H1 (cell line): ENCODE measurements around the gene SH3RF2. TPM values are rescaled to one million over a fixed set of nuclear protein-coding genes. Genes with fewer than 3 reads are reported as not detected.

ENCODE experiments used
- CTCF ChIA-PET: fragments of 300-600 bp; sonication (Branson Sonifier 250); formaldehyde crosslinking; loops from one replicate; lab custom pipeline; 2021; ENCODE audit not compliant: partially characterized antibody; lab: Charles Lee
- POLR2A ChIA-PET: fragments of 300-600 bp; sonication (Branson Sonifier 250); formaldehyde crosslinking; loops from one replicate; lab custom pipeline; 2021; ENCODE audit warnings: inconsistent platforms; ENCODE audit not compliant: partially characterized antibody; lab: Charles Lee
- DNase-seq, 2 experiments: peaks; one replicate each; pipeline versions ENCODE4 v3.0.0 to v3.0.0-alpha.2; 2010 to 2022; ENCODE audit warnings: low spot score in 2 of 2, low read depth in 1 of 2, mixed read lengths in 1 of 2
- FAIRE-seq: peaks from 2 replicates; lab custom pipeline; 2011; peaks lifted over from hg19 to GRCh38; lab: Jason Lieb, UNC
- H2AFZ ChIP-seq: 2 replicates; pipeline ENCODE4 v1.8.1; 2012; ENCODE audit warnings: low read length, inconsistent platforms
- H2AK5ac ChIP-seq: 2 replicates; pipeline ENCODE4 v1.6.1; 2013; ENCODE audit warnings: low read depth, low read length
- H2BK120ac ChIP-seq: replicated peaks from 2 replicates; pipeline ENCODE3; 2013; ENCODE audit warnings: low read depth, low read length, inconsistent platforms
- H2BK12ac ChIP-seq: 2 replicates; pipeline ENCODE4 v1.6.1; 2013; ENCODE audit warnings: low read depth, low read length
- H2BK15ac ChIP-seq: 2 replicates; pipeline ENCODE4 v1.6.1; 2013; ENCODE audit warnings: low read length
- H2BK20ac ChIP-seq: 2 replicates; pipeline ENCODE4 v1.6.1; 2013; ENCODE audit warnings: low read length
- H2BK5ac ChIP-seq: 2 replicates; pipeline ENCODE4 v1.6.1; 2013; ENCODE audit warnings: low read depth, low read length
- H3K14ac ChIP-seq: 2 replicates; pipeline ENCODE4 v1.6.1; 2013; ENCODE audit warnings: inconsistent platforms; ENCODE audit not compliant: insufficient read length
- H3K18ac ChIP-seq: 2 replicates; pipeline ENCODE4 v1.6.1; 2013; ENCODE audit warnings: low read length; ENCODE audit errors: extremely low read depth
- H3K23ac ChIP-seq: 2 replicates; pipeline ENCODE4 v1.6.1; 2013; ENCODE audit warnings: inconsistent platforms; ENCODE audit not compliant: insufficient read length
- H3K23me2 ChIP-seq: 2 replicates; pipeline ENCODE4 v1.6.1; 2013; ENCODE audit warnings: low read depth, low read length
- H3K27ac ChIP-seq: 2 replicates; pipeline ENCODE4 v1.6.1; 2011; ENCODE audit warnings: low read depth, low read length, inconsistent platforms
- H3K27me3 ChIP-seq, 4 experiments: replicated peaks in 1 of 4; 1 replicate in 1 of 4; 2 replicates in 3 of 4; pipeline versions ENCODE4 v1.6.1 to v1.8.1; 2011 to 2013; ENCODE audit warnings: low read length in 3 of 4, mild to moderate bottlenecking in 3 of 4, inconsistent platforms in 2 of 4, mixed read lengths in 2 of 4, moderate library complexity in 1 of 4; ENCODE audit not compliant: control insufficient read depth in 3 of 4, insufficient read depth in 3 of 4; ENCODE audit errors: extremely low read depth in 1 of 4
- H3K36me3 ChIP-seq, 4 experiments: 2 replicates each; pipeline versions ENCODE4 v1.6.1 to v1.8.1; 2011 to 2013; ENCODE audit warnings: mild to moderate bottlenecking in 4 of 4, low read length in 3 of 4, moderate library complexity in 2 of 4, control low read depth in 1 of 4, inconsistent platforms in 1 of 4; ENCODE audit not compliant: insufficient read depth in 4 of 4, control insufficient read depth in 2 of 4
- H3K4ac ChIP-seq: replicated peaks from 2 replicates; pipeline ENCODE3; 2013; ENCODE audit warnings: low read length, low read depth, mixed read lengths, inconsistent platforms; ENCODE audit not compliant: insufficient read length
- H3K4me1 ChIP-seq, 4 experiments: replicated peaks in 1 of 4; 1 replicate in 1 of 4; 2 replicates in 3 of 4; pipeline versions ENCODE4 v1.6.1 to v1.8.1; 2011 to 2013; ENCODE audit warnings: low read length in 3 of 4, inconsistent platforms in 2 of 4, mixed read lengths in 1 of 4; ENCODE audit not compliant: insufficient read depth in 4 of 4, control insufficient read depth in 3 of 4
- H3K4me2 ChIP-seq, 2 experiments: 2 replicates each; pipeline versions ENCODE4 v1.6.1 to v1.8.1; 2011 to 2013; ENCODE audit warnings: low read depth in 2 of 2, low read length in 2 of 2, control low read depth in 1 of 2, inconsistent platforms in 1 of 2, mild to moderate bottlenecking in 1 of 2; ENCODE audit not compliant: insufficient read depth in 1 of 2
- H3K4me3 ChIP-seq, 4 experiments: fragments of 200-600, 300-600 bp in 1 of 4; sonication (generic), shearing (Covaris generic), sonication (Bioruptor Twin) in 1 of 4; 2 replicates each; pipeline versions ENCODE4 v1.5.1 to v1.8.1; 2011 to 2016; ENCODE audit warnings: low read length in 4 of 4, low read depth in 3 of 4, control low read depth in 2 of 4, inconsistent platforms in 2 of 4, mild to moderate bottlenecking in 2 of 4, mixed read lengths in 1 of 4, moderate library complexity in 1 of 4; ENCODE audit not compliant: insufficient read depth in 2 of 4; ENCODE audit errors: extremely low read depth in 1 of 4
- H3K56ac ChIP-seq: replicated peaks from 2 replicates; pipeline ENCODE3; 2013; ENCODE audit warnings: low read depth, mild to moderate bottlenecking, mixed read lengths, low read length, inconsistent platforms; ENCODE audit not compliant: insufficient read length
- H3K79me1 ChIP-seq: 2 replicates; pipeline ENCODE4 v1.6.1; 2013; ENCODE audit warnings: low read depth, low read length, control low read depth
- H3K79me2 ChIP-seq, 2 experiments: 2 replicates each; pipeline versions ENCODE4 v1.6.1 to v1.8.1; 2012 to 2013; ENCODE audit warnings: low read length in 2 of 2, mild to moderate bottlenecking in 2 of 2, inconsistent platforms in 1 of 2; ENCODE audit not compliant: insufficient read depth in 2 of 2, control insufficient read depth in 1 of 2
- H3K9ac ChIP-seq, 4 experiments: replicated peaks in 1 of 4; 1 replicate in 1 of 4; 2 replicates in 3 of 4; pipeline versions ENCODE4 v1.6.1 to v1.8.1; 2011 to 2013; ENCODE audit warnings: low read depth in 3 of 4, low read length in 3 of 4, control low read depth in 2 of 4, mild to moderate bottlenecking in 2 of 4, moderate library complexity in 2 of 4, inconsistent platforms in 1 of 4; ENCODE audit errors: extremely low read depth in 1 of 4
- H3K9me3 ChIP-seq, 2 experiments: 2 replicates each; pipeline versions ENCODE4 v1.6.1 to v1.8.1; 2012 to 2013; ENCODE audit warnings: mild to moderate bottlenecking in 2 of 2, moderate library complexity in 2 of 2, control low read depth in 1 of 2, inconsistent platforms in 1 of 2, low read depth in 1 of 2, low read length in 1 of 2, mixed read lengths in 1 of 2; ENCODE audit not compliant: insufficient read depth in 2 of 2
- H4K20me1 ChIP-seq, 2 experiments: replicated peaks in 1 of 2; 2 replicates each; pipeline versions ENCODE3 to v1.8.1; 2011 to 2013; ENCODE audit warnings: inconsistent platforms in 2 of 2, low read length in 2 of 2, mild to moderate bottlenecking in 1 of 2; ENCODE audit not compliant: insufficient read depth in 2 of 2, control insufficient read depth in 1 of 2
- H4K5ac ChIP-seq: 2 replicates; pipeline ENCODE4 v1.6.1; 2013; ENCODE audit warnings: low read length, low read depth, mixed read lengths, inconsistent platforms; ENCODE audit not compliant: insufficient read length
- H4K8ac ChIP-seq: 2 replicates; pipeline ENCODE4 v1.8.0; 2013; ENCODE audit warnings: mild to moderate bottlenecking, moderate library complexity, low read length, inconsistent platforms; ENCODE audit not compliant: insufficient read depth; ENCODE audit errors: extremely low read depth
- H4K91ac ChIP-seq: replicated peaks from 2 replicates; pipeline ENCODE3; 2013; ENCODE audit warnings: low read length, mixed read lengths, inconsistent platforms; ENCODE audit not compliant: insufficient read length
- BRCA1 ChIP-seq: IDR thresholded peaks from 2 replicates; pipeline ENCODE4 v1.6.1; 2012; ENCODE audit warnings: low read depth, low read length, improper control_type of control experiment
- CBX5 ChIP-seq: fragments of 300-800, 300-1000 bp; sonication (generic); IDR thresholded peaks from 2 replicates; pipeline ENCODE4 v1.7.1; 2016; ENCODE audit warnings: antibody characterized with exemption, low read length, low read depth
- CBX8 ChIP-seq: fragments of 300-800, 300-1000 bp; sonication (generic); IDR thresholded peaks from 2 replicates; pipeline ENCODE4 v1.7.1; 2016; ENCODE audit warnings: low read depth, low read length, borderline replicate concordance
- CTCF ChIP-seq, 3 experiments: IDR thresholded peaks; 1 replicate in 2 of 3; 2 replicates in 1 of 3; pipeline versions ENCODE4 v1.5.1 to v1.6.1; 2011; ENCODE audit warnings: low read length in 3 of 3, mild to moderate bottlenecking in 3 of 3, inconsistent platforms in 2 of 3, low read depth in 1 of 3, moderate library complexity in 1 of 3; ENCODE audit not compliant: insufficient read depth in 1 of 3; ENCODE audit errors: control extremely low read depth in 1 of 3
- E2F6 ChIP-seq: IDR thresholded peaks from 2 replicates; pipeline ENCODE4 v1.6.1; 2012; ENCODE audit warnings: inconsistent platforms
- FOSL1 ChIP-seq: IDR thresholded peaks from 2 replicates; pipeline ENCODE4 v1.6.1; 2011; ENCODE audit warnings: mild to moderate bottlenecking, low read depth, low read length, moderate library complexity; ENCODE audit not compliant: insufficient read depth
- HDAC6 ChIP-seq: IDR thresholded peaks from one replicate; pipeline ENCODE4 v1.7.1; 2012; ENCODE audit warnings: low read depth, mild to moderate bottlenecking, inconsistent platforms, low read length, moderate library complexity
- JUN ChIP-seq: IDR thresholded peaks from 2 replicates; pipeline ENCODE4 v1.6.1; 2011; ENCODE audit warnings: low read depth, mild to moderate bottlenecking, improper control_type of control experiment, low read length
- POLR2AphosphoS5 ChIP-seq: IDR thresholded peaks from 2 replicates; pipeline ENCODE4 v1.6.1; 2011; ENCODE audit warnings: low read depth, low read length
- TCF12 ChIP-seq: IDR thresholded peaks from 2 replicates; pipeline ENCODE4 v1.6.1; 2011; ENCODE audit warnings: low read depth, mild to moderate bottlenecking, low read length
- WGBS, 2 experiments: shearing (Covaris generic) in 1 of 2; methylation state at CpG; one replicate each; pipeline versions ENCODE4 v1.1.6 to v1.1.7; 2013 to 2015; ENCODE audit warnings: low lambda C conversion rate in 2 of 2, mixed read lengths in 2 of 2, inconsistent platforms in 1 of 2, low coverage in 1 of 2, missing lambda C conversion rate in 1 of 2; ENCODE audit not compliant: insufficient replicate concordance in 2 of 2, insufficient coverage in 1 of 2, insufficient read length in 1 of 2; ENCODE audit errors: extremely low coverage in 1 of 2, missing lambda C conversion rate in 1 of 2; 5-methylcytosine and 5-hydroxymethylcytosine counted together
- polyA plus RNA-seq, 7 experiments: library from polyadenylated mRNA; depleted of rRNA in 3 of 7; stranded (reverse) in 5 of 7; unstranded in 2 of 7; fragments of >200 nt in 5 of 7; fragments of 200-250 nt in 2 of 7; gene quantifications; 1 replicate in 5 of 7; 2 replicates in 1 of 7; 4 replicates in 1 of 7; pipeline versions ENCODE4 v1.2.1 to v1.2.3, GENCODE V29; 2011 to 2013; ENCODE audit warnings: missing spikeins in 2 of 7, mixed read lengths in 2 of 7
- total RNA-seq: library from RNA; stranded (reverse); fragmentation: NEBNext Ultra II Directional; extraction: Animal tissue kit (Norgen Biotek cat#: 25700); gene quantifications from 2 replicates; pipeline ENCODE4 v1.2.1, GENCODE V29; 2021

SH3RF2 gene
- total and polyA plus RNA-seq, 2 of the 8 experiments (the other 6 are each of a cell fraction or from before 2014, with no cell fraction given) = 0.80 to 0.95 TPM

- FAIRE-seq (peak; percentile 42), DNase-seq (no peak)
- Histone ChIP-seq H2AFZ (no peak overlapping the region), H3K56ac (no peak overlapping the region), H3K79me1 (no peaks in the 10 kb centered on the region), H2BK12ac (no peak overlapping the region), H2BK120ac (no peak overlapping the region), H3K4me3 (no peak overlapping the region), H4K8ac (no peak overlapping the region), H3K4ac (no peak overlapping the region), H3K4me1 (peaks cover 0 to 21% (median 14%) of the 10 kb centered on the region in 4 experiments; a peak in 6 of 7 replicates), H3K27me3 (no peaks in the 10 kb centered on the region; a peak in 1 of 7 replicates), H2BK5ac (no peak overlapping the region), H3K27ac (no peak overlapping the region), H3K36me3 (no peaks in the 10 kb centered on the region), H4K91ac (no peak overlapping the region), H2AK5ac (no peak overlapping the region), H3K9me3 (no peaks in the 10 kb centered on the region), H3K4me2 (no peak overlapping the region), H4K5ac (no peak overlapping the region), H3K14ac (no peak overlapping the region), H2BK15ac (no peak overlapping the region), H2BK20ac (no peak overlapping the region), H3K23me2 (no peaks in the 10 kb centered on the region), H3K79me2 (no peaks in the 10 kb centered on the region), H3K9ac (no peak overlapping the region), H3K23ac (no peak overlapping the region), H4K20me1 (no peaks in the 10 kb centered on the region), H3K18ac (no peak overlapping the region)
- CTCF ChIA-PET = no interaction called here
- 73% methylated on average over 7 of the region's 7 CpGs; no CpG with 5 or more reads in 1 of the 2 experiments for WGBS, 2 experiments
- POLR2A ChIA-PET = interaction anchor here (1.1 to 1.2 kb wide), 2 partner anchors 10 to 13 kb away, joined by 3 read pairs; no protein-coding TSS in a partner anchor
- TF ChIP-seq BRCA1 (no peak), POLR2AphosphoS5 (no peak), CBX8 (no peak), CTCF (IDR thresholded peaks at IDR 0.05; ENCODE audit: control extremely low read depth in 1 of 3, insufficient read depth in 1 of 3, low read depth in 1 of 3, low read length in 3 of 3) (no peak), E2F6 (no peak), TCF12 (no peak), JUN (no peak), CBX5 (no peak), HDAC6 (no peak), FOSL1 (no peak)
Measured at GRCh38 chr5:146079695-146080373, 143.5 kb downstream of the SH3RF2 start.
